D721Med (cell line): ENCODE data around the gene TYRO3.
A peak's percentile ranks its signal among the peaks of the same experiment; 100 is the strongest.

Source experiments
- DNase-seq: peaks from one replicate; pipeline ENCODE4 v3.0.0; 2011; ENCODE audit warnings: low spot score; ENCODE audit not compliant: insufficient read length
- FAIRE-seq: peaks from 2 replicates; lab custom pipeline; 2011; peaks lifted over from hg19 to GRCh38; lab: Jason Lieb, UNC
- CTCF ChIP-seq: IDR thresholded peaks from 2 replicates; pipeline ENCODE4 v1.5.1; 2012; ENCODE audit warnings: mild to moderate bottlenecking, control low read depth; ENCODE audit not compliant: insufficient read depth; ENCODE audit errors: missing control alignments

Gene TYRO3

GRCh38 chr15:41605566-41605965, 46.6 kb downstream of the TYRO3 start:
- TF ChIP-seq CTCF, result no peak
- FAIRE-seq (no peak), DNase-seq (no peak)

- no peak for FAIRE-seq
- no peak for TF ChIP-seq CTCF
- no peak for DNase-seq
These were observed 48.0 kb downstream of the TYRO3 start for GRCh38 chr15:41606997-41607396.

- TF ChIP-seq CTCF, result no peak
- no peak for DNase-seq
- FAIRE-seq, result no peak
These were observed 50.1 kb downstream of the TYRO3 start for GRCh38 chr15:41609123-41609522.

GRCh38 chr15:41610048-41610447, 51.0 kb downstream of the TYRO3 start:
- FAIRE-seq, result no peak
- TF ChIP-seq CTCF, result no peak
- no peak for DNase-seq

GRCh38 chr15:41620536-41621199, 61.7 kb downstream of the TYRO3 start:
- TF ChIP-seq CTCF, result no peak
- DNase-seq (no peak), FAIRE-seq (no peak)

- no peak for TF ChIP-seq CTCF
- peak; percentile 90 for DNase-seq
- FAIRE-seq, result no peak
These were observed 62.5 kb downstream of the TYRO3 start for GRCh38 chr15:41621200-41622193.
